ENCODE results near the gene EEF1AKMT3.

- TF ChIP-seq, protein P1, sequence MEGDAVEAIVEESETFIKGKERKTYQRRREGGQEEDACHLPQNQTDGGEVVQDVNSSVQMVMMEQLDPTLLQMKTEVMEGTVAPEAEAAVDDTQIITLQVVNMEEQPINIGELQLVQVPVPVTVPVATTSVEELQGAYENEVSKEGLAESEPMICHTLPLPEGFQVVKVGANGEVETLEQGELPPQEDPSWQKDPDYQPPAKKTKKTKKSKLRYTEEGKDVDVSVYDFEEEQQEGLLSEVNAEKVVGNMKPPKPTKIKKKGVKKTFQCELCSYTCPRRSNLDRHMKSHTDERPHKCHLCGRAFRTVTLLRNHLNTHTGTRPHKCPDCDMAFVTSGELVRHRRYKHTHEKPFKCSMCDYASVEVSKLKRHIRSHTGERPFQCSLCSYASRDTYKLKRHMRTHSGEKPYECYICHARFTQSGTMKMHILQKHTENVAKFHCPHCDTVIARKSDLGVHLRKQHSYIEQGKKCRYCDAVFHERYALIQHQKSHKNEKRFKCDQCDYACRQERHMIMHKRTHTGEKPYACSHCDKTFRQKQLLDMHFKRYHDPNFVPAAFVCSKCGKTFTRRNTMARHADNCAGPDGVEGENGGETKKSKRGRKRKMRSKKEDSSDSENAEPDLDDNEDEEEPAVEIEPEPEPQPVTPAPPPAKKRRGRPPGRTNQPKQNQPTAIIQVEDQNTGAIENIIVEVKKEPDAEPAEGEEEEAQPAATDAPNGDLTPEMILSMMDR (conservative IDR thresholded peaks at IDR 0.05), result no peak
- TF ChIP-seq ZFX (IDR thresholded peaks at IDR 0.05), result no peak
These were observed 28.6 kb upstream of the EEF1AKMT3 start for GRCh38 chr12:57743769-57744168.
